ENCODE results near the gene ARHGEF1.

Gene ARHGEF1

GRCh38 chr19:41915021-41915775 lies 32.2 kb downstream of the ARHGEF1 start:
- DNase-seq (ENCODE audit: insufficient read length, low spot score) (no peak), FAIRE-seq (no peak)

DNA sequence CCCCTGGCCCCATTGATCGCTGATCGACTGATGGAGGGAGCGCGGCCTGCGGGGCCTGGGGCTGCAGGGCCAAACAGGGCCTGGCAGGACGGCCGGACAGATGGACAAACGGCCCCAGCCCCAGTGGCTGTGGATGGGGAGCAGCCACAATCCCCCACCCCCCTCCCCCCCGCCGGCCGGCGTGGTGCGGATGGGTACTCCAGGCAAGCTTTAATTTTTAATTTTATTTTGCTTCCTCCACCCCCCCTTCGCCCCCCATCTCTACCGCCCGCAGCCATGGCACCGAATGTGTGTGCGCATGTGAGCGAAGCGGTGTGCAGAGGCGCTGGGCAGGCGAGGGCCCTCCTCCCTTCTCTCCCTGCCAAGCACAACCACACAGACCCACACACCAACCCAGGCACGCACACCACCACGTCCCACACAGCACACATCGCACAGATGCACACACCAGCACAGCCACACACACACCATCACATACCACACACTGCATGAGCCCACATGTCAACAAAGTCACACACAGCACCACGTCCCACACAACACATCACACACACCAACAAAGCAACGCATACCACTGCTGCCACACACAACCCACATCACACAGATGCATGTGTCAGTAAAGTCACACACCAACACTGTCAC lies 32.9 kb downstream of the ARHGEF1 start:
- FAIRE-seq (peak; percentile 85), DNase-seq (ENCODE audit: insufficient read length, low spot score) (no peak)

GRCh38 chr19:41917676-41918075 lies 34.7 kb downstream of the ARHGEF1 start:
- DNase-seq (ENCODE audit: insufficient read length, low spot score) = no peak
- FAIRE-seq = peak; percentile 38

DNA sequence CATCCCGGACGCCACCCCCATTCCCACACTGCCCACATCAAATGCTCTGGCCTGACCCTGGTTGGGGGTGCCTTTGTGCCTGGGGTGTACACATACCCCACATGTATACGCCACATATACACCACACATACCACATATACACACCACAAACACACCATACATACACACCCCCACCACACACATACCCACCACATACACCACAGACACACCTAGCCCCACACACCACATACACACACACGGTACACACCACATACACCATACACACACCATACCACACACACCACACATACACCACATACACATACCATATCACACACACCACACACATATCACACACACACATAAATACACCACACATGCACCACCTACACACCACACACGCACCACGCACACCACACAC lies 35.1 kb downstream of the ARHGEF1 start:
- DNase-seq (ENCODE audit: insufficient read length, low spot score) (no peak), FAIRE-seq (no peak)

DNA sequence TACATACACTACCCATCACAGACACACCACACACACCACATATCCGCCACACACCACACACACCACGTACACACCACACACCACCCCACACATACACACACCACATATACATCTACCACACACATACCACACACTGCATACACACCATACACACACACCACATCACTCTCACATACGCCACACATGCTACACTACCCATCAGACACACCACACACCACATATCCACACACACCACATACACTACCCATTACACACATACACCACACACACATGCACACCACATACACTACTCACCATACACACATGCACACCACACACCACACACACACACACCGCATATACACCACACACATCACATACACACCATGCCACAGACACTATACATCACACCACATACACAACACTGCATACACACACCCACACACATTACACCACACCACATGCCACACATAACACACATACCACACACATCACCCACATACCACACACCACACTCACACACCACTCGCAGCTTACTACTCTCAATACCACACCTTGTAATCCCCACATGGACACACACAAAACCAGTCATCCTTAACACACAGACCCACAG lies 35.8 kb downstream of the ARHGEF1 start:
- DNase-seq (ENCODE audit: insufficient read length, low spot score) = no peak
- FAIRE-seq = no peak

- FAIRE-seq = peak; percentile 97
- no peak for DNase-seq (ENCODE audit: insufficient read length, low spot score)
Measured at GRCh38 chr19:41919948-41920712, 37.1 kb downstream of the ARHGEF1 start.

DNA sequence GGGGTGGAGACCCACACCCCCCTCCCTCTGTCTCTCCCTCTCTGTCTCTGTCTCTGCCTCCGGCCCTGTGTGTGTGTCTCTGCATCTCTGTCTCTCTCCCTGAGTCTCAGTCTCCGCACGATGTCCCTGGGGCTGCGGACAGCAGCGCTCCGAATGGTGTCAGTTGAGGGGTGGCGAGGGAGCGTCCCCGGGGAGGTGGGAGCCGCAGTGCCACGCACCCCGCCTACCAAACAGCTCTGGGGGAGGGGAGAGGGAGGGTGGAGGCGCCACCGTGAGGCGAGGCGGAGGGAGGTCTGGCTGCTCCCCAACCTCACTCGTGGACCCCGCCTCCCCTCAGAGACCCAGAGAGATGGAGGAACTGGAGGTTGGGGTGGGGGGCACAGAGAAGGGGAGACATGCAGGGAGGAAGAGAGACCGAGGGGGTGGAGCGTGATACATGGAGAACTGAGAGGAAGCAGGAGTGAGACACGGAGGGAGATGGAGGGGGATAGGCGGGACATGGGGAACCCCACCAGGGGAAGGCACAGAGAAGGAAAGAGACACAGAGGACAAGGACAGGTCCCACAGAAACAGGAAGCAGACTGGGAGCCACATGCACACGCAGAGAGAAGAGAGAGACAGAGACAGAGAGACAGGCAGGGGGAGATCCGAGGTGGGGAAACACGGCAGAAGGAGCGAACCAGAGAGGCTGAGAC lies 38.0 kb downstream of the ARHGEF1 start:
- no peak for FAIRE-seq
- DNase-seq (ENCODE audit: insufficient read length, low spot score) = no peak

DNA sequence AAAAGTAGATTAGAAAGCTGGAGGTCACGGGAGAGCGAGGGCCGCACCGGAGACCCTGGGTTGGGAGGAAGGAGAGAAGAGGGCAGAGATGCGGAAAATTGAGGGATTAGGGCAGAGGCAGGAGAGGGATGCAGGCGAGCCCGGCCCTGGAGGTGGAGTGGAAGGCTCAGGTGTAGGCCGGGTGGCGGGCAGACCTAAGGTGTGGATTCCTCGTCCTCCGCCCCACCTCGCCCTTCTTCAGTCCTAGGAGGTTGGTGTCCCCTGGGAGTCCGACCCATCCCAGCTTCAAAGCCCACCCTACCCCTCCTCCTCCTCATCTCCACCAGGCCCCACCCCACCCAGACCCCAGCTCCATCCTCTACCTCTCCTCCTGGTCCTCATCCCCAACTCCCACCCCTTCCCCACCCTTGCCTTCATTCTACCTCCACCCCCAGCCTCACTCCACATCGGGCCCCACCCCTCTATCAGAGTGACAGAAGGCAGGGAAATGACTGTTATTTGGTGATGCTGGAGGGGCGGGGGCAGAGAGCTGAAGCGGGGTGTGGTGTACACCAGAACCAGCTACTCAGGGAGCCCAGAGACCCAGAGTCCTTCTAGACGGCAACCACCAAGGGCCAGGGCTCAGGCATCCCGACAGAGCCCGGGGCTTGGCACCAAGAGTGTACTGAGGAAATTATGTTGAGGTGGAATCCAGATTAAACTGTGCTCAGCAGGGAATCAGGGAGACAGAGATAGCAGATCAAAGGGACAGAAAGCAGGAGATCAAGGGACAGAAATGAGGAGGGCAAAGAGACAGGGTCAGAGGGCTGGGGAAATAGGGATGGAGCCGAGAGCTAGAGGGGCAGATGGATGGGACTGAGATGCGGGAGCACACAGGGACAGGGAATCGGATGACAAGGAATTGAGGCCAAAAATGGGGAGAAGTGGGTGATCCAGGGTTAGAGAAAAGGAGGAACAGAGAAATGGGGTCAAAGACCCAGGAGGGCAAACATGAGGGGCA lies 38.9 kb downstream of the ARHGEF1 start:
- DNase-seq (ENCODE audit: insufficient read length, low spot score) (no peak), FAIRE-seq (no peak)

DNA sequence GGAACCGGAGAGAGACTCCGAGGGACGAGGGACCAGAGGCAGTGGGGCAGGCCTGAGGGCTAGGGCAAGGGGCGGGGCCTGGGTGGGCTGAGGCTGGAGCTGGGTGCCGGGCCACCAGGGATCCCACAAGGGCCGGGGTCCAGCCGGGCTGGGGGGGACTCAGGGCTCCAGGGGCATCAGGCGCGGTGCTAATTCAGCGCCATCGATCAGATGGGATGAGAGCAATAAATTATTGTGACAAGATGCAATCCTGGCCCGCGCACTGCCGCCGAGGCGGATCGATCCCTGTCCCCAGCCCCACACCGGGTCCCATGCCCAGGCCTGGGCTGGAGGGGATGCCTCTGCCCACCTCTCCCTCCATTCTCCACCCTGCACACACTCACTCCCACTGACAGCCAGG lies 39.6 kb downstream of the ARHGEF1 start:
- no peak for DNase-seq (ENCODE audit: insufficient read length, low spot score)
- FAIRE-seq = no peak

DNA sequence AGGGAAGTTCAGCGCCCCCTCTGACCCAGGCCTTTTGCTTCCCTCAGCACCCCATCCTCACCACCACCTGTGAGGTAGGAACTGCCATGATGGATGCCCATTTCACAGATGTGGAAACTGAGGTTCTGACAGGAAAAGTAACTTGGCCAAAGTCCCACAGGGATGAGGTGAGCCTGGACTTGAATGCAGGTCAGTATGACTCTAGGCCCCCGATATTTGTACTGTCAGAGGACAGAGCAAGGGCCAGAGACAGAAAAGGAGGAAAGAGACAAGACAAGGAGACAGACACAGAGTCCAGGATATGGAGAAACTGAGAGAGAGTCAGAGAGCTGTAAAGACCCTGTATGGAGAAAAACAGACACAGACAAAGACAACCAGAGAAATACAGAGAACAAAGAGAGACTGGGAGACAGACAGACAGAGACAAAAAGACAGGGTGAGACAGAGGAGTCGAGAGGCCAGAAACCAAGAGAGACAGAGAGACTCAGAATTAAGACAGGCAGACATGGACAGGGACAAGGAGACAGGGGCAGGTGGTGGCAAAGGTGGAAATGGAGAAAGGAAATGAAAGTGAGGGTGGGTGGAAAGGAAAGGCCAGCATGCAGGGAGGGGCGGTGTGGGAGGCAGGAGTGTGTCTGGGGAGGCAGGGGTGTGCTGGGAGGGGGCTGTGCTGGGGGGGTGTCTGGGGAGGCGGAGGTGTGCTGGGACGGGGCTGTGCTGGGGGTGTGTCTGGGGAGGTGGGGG lies 40.2 kb downstream of the ARHGEF1 start:
- DNase-seq (ENCODE audit: insufficient read length, low spot score) (no peak), FAIRE-seq (no peak)

DNA sequence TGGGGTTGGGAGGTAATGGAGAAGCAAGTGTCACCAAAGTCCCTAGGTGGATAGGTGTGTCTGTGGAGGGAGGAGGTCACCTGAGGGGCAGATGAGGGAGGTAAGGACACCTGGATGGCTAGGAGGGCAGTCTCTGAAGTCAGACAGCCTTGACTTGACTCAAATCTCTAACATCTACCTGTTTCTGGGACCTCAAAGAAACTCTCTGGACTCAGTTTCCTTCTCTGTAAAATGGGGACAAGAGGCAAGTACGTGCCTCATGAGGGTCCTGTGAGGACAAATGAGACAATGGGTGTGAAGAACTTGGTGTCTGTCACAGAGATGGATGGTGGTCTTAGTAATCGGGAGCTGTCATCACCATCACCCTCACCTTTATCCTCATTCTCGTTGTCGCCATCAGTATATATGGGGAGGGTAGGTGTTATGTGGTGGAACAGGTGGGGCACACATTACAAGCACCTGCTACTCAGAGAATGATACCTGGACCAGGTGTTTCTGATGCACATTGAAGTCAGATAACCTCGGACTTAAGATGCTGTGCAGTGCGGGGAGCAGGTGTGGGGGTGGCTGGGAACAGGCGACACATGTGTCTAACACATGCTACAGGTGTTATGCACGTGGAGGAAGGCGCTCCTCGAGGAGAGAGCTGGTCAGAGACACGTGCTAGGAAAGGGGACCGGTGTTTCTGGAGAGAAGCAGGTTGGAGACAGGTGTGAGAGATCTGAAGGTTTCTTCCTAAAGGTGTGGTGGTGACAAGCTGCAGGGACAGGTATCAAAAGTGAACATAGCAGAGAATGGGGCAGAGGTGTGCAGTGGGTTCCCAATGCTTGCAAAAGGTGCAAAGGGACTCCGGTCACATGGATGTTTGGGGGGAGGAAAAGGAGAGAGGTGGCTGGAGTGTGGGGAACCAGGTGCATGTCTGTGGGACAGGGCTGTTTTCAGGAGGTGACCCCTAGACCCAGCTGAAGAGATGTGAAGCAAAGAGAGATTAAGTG lies 41.5 kb downstream of the ARHGEF1 start:
- FAIRE-seq = peak; percentile 40
- DNase-seq (ENCODE audit: insufficient read length, low spot score) = no peak

DNA sequence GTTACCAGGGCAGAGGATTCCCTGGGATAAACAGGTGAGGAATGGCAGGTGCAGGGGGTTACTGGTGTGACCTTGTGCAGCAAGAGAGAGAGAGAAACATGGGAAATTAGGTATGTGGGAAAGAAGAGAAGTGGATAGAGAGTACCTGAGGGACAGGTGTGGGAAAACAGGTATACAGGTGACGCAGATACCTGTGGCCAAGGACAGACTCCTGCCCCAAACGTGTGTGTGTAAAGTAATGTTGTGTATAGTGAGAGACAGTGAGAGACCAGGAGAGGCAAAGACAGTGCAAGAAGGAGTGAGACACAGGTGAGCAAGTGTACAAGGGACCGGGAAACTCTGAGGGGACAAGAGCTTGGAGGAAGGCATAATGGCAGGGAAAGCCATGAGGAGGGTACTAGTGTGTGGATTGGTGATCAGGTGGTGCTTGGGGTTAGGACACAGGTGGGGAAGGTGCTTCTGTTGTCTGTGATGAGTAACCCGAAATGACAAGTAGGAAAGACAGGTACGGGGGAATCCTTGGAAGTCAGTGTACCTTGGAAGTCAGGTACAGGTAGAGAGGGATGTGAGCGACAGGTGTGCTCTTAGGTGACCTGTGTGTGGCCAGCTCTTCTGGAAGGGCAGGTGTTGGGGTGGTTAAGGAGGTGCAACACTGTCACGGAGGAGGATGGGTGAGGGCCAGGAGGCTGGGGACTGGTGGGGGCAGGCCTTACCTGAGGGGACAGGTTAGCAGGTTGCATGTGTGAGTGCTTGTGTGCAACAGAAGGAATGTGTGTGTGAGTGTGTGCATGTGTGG lies 42.4 kb downstream of the ARHGEF1 start:
- DNase-seq (ENCODE audit: insufficient read length, low spot score) (no peak), FAIRE-seq (peak; percentile 44)

DNA sequence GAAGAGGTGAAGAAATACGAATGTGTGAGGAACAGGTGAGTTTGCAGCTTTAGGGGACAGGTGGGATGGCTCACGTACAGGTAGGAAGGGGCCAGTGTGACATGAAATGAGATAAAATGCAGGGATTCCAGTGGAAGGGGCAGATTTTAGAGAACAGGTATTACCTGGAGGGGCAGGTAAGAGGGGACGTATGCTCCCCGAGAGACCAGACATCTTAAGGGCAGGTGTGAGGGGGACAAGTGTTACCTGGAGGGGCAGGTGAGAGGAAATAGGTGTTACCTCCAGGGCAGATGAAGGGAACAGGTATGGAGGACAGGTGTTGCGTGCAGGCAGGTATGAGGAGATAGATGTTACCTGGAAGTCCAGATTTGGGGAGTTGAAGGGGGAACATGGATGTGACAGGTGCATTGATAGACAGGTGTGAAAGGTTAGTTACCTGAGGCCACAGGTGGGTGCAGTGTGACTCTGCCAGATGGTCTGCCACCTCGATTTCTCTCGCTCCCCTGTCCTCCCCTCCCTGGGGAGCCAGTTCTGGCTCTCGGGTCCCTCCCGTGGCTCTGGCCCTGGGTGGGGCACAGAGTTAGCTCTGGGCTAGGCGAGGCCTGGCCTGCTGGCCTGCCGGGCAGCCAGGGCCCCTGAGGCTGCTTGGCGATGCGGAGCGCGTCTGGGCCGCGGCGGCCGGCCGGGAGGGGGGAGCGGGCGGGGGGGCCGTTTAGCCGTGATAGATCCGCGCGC lies 43.2 kb downstream of the ARHGEF1 start:
- no peak for DNase-seq (ENCODE audit: insufficient read length, low spot score)
- no peak for FAIRE-seq

DNA sequence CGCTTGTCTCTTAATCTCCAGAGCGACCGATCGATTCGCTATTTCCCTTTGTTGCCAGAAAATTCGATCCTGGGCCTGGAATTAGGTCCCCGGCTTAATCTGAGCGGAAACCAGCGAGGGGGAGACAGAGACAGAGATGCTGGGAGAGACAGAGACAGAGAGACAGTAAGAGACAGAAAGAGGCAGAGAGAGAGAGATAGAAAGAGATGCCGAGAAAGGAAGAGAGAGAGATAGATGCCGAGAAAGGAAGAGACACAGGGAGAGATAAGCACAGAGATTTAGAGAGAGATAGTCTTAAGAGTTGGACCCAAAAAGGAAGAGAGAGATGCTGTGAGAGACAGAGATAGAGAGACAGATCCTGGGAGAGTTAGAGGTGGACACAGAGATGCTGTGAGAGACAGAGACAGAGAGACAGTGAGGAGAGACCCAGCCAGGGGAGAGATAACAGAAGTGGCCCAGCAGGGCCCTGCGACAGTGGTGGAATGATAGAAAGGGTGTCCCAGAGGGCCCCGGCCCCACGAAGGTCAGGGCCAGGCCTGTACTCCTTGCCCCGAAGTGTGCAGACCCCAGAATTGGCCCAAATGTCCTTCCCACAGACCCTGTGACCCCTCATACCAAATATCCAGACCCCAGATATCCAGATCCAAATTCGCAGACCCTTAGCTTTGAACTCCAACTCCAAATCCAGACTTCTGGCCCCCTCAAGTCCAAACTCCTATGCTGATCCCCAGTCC lies 43.9 kb downstream of the ARHGEF1 start:
- no peak for FAIRE-seq
- DNase-seq (ENCODE audit: insufficient read length, low spot score) = no peak

DNA sequence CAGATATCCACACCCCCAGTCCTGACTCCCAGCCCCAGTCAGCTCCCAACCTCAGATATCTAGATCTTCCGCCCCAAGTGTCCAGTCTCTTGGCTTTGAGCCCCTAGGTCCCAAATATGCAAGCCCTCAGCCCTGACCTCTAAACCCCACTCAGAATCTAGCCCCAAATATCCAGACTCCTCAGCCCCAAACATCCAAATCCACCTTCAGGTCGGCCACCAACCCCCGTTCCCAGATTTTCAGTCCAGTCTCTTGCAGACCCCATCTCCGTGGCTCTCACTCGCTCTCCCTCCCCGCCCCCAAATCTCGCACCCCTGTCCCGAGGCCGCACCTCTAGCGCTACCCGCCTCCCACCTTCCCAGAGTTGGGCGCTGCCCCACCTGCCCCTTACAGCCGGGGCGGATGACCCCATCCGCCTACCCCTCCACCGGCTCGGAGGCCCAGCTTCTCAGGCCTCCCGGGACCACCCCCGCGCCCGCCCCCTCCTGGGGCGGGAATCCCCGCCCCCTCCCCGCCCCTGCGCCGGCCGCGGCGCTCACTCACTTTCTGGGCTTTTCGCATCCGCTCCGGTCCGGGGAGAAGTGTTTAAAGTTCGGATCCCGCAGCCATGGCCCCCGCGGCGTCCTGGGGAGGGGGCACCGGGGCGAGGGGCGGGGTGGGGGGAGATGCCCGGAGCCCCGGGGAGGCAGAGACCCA lies 44.7 kb downstream of the ARHGEF1 start:
- FAIRE-seq = no peak
- no peak for DNase-seq (ENCODE audit: insufficient read length, low spot score)
